Fibroblast of lung (primary cell): ENCODE measurements around the gene APBA1. TPM values are rescaled to one million over a fixed set of nuclear protein-coding genes. Genes with fewer than 3 reads are reported as not detected.

Experiments
- DNase-seq, 2 donors: peaks; one replicate each; pipeline versions ENCODE4 v3.0.0 to v3.0.0-alpha.2; 2010; ENCODE audit warnings: low read depth in 2 of 2
- H2AFZ ChIP-seq: 2 replicates; pipeline ENCODE4 v1.5.1; 2012; ENCODE audit warnings: low read length, control low read depth, inconsistent platforms
- H3K27ac ChIP-seq: 2 replicates; pipeline ENCODE4 v1.5.1; 2011; ENCODE audit warnings: low read length, control low read depth; ENCODE audit not compliant: insufficient read depth
- H3K27me3 ChIP-seq: 2 replicates; pipeline ENCODE4 v1.5.1; 2011; ENCODE audit warnings: mild to moderate bottlenecking, low read length; ENCODE audit not compliant: control insufficient read depth, insufficient read depth
- H3K36me3 ChIP-seq: 2 replicates; pipeline ENCODE4 v1.5.1; 2011; ENCODE audit warnings: low read length; ENCODE audit not compliant: control insufficient read depth, insufficient read depth
- H3K4me1 ChIP-seq: 2 replicates; pipeline ENCODE4 v1.5.1; 2011; ENCODE audit warnings: low read length; ENCODE audit not compliant: control insufficient read depth, insufficient read depth; ENCODE audit errors: extremely low read depth
- H3K4me2 ChIP-seq: 2 replicates; pipeline ENCODE4 v1.5.1; 2011; ENCODE audit warnings: low read length, control low read depth; ENCODE audit not compliant: insufficient read depth; ENCODE audit errors: extremely low read depth
- H3K4me3 ChIP-seq, 4 experiments: fragments of 200-600 bp in 1 of 4; sonication (generic) in 1 of 4; replicated peaks in 1 of 4; 2 replicates each; pipeline ENCODE4 v1.5.1; 2011 to 2016; ENCODE audit warnings: low read length in 4 of 4, low read depth in 3 of 4, mild to moderate bottlenecking in 3 of 4, control low read depth in 2 of 4, inconsistent platforms in 1 of 4, mixed read lengths in 1 of 4; ENCODE audit not compliant: insufficient read depth in 1 of 4; ENCODE audit errors: control extremely low read depth in 1 of 4
- H3K79me2 ChIP-seq: 2 replicates; pipeline ENCODE4 v1.5.1; 2012; ENCODE audit warnings: mild to moderate bottlenecking, low read length, inconsistent platforms; ENCODE audit not compliant: control insufficient read depth, insufficient read depth
- H3K9ac ChIP-seq: 2 replicates; pipeline ENCODE4 v1.5.1; 2011; ENCODE audit warnings: mild to moderate bottlenecking, low read length, control low read depth; ENCODE audit not compliant: insufficient read depth
- H3K9me3 ChIP-seq: 2 replicates; pipeline ENCODE4 v1.5.1; 2012; ENCODE audit warnings: low read depth, low read length; ENCODE audit not compliant: control insufficient read depth, insufficient read depth
- H4K20me1 ChIP-seq: 2 replicates; pipeline ENCODE4 v1.5.1; 2011; ENCODE audit warnings: low read length; ENCODE audit not compliant: control insufficient read depth, insufficient read depth; ENCODE audit errors: extremely low read depth
- CTCF ChIP-seq, 2 donors: IDR thresholded peaks in 1 of 2; conservative IDR thresholded peaks in 1 of 2; 1 replicate in 1 of 2; 2 replicates in 1 of 2; pipeline ENCODE4 v1.5.1; 2011 to 2012; ENCODE audit warnings: low read length in 2 of 2, control low read depth in 1 of 2, inconsistent platforms in 1 of 2, low read depth in 1 of 2, mild to moderate bottlenecking in 1 of 2
- EZH2 ChIP-seq: IDR thresholded peaks from 2 replicates; pipeline ENCODE4 v1.5.1; 2012; ENCODE audit warnings: low read length, control low read depth, mild to moderate bottlenecking; ENCODE audit errors: missing control alignments
- polyA plus RNA-seq, 2 donors: library from polyadenylated mRNA; depleted of rRNA in 1 of 2; stranded (reverse) in 1 of 2; unstranded in 1 of 2; fragments of >200 nt; gene quantifications; 2 replicates each; pipeline ENCODE4 v1.2.1, GENCODE V29; 2011 to 2012; ENCODE audit warnings: missing spikeins in 1 of 2
- total RNA-seq: library from RNA; depleted of rRNA; stranded (reverse); fragments of >200 nt; gene quantifications from 2 replicates; pipeline ENCODE4 v1.2.1, GENCODE V29; 2014

APBA1 gene
- total and polyA plus RNA-seq, 2 donors (not counting 1 experiment from before 2014, with no cell fraction given): 5.0 to 8.8 TPM

- DNase-seq: no peak
- H2AFZ ChIP-seq: no peak overlapping the region
- TF ChIP-seq CTCF (conservative IDR thresholded peaks at IDR 0.05 in 1 of 2, IDR thresholded peaks at IDR 0.05 in 1 of 2; ENCODE audit: low read depth in 1 of 2, low read length in 2 of 2) (no peak), EZH2 (no peak)
These were observed 46.0 kb upstream of the APBA1 start for GRCh38 chr9:69718218-69718617.

GRCh38 chr9:69715825-69716224 lies 43.7 kb upstream of the APBA1 start:
- Histone ChIP-seq H3K9ac (no peak overlapping the region), H3K4me2 (no peak overlapping the region), H3K27ac (no peak overlapping the region), H4K20me1 (no peaks in the 10 kb centered on the region), H3K4me3 (no peak overlapping the region), H3K79me2 (no peaks in the 10 kb centered on the region), H2AFZ (no peak overlapping the region), H3K4me1 (no peaks in the 10 kb centered on the region), H3K27me3 (no peaks in the 10 kb centered on the region), H3K36me3 (no peaks in the 10 kb centered on the region), H3K9me3 (no peaks in the 10 kb centered on the region)
- no peak for TF ChIP-seq CTCF (conservative IDR thresholded peaks at IDR 0.05 in 1 of 2, IDR thresholded peaks at IDR 0.05 in 1 of 2; ENCODE audit: low read depth in 1 of 2, low read length in 2 of 2)
- TF ChIP-seq EZH2: no peak
- DNase-seq: no peak

More at GRCh38 chr9:69718218-69718617, 46.0 kb upstream of the APBA1 start:
- Histone ChIP-seq H3K36me3 (peaks cover 2% of the 10 kb centered on the region), H3K27ac (no peak overlapping the region), H4K20me1 (no peaks in the 10 kb centered on the region), H3K79me2 (no peaks in the 10 kb centered on the region), H3K4me2 (no peak overlapping the region), H3K9ac (no peak overlapping the region), H3K4me1 (no peaks in the 10 kb centered on the region), H3K27me3 (no peaks in the 10 kb centered on the region), H3K9me3 (no peaks in the 10 kb centered on the region), H3K4me3 (no peak overlapping the region)

- Histone ChIP-seq H2AFZ (no peak overlapping the region), H3K9ac (no peak overlapping the region), H3K4me3 (no peak overlapping the region), H3K36me3 (no peaks in the 10 kb centered on the region), H3K27me3 (no peaks in the 10 kb centered on the region), H3K9me3 (no peaks in the 10 kb centered on the region), H3K79me2 (no peaks in the 10 kb centered on the region), H3K4me2 (no peak overlapping the region), H3K4me1 (no peaks in the 10 kb centered on the region), H3K27ac (no peak overlapping the region), H4K20me1 (no peaks in the 10 kb centered on the region)
- no peak for TF ChIP-seq CTCF (conservative IDR thresholded peaks at IDR 0.05 in 1 of 2, IDR thresholded peaks at IDR 0.05 in 1 of 2; ENCODE audit: low read depth in 1 of 2, low read length in 2 of 2)
- TF ChIP-seq EZH2: no peak
- DNase-seq: no peak
These were observed 42.9 kb upstream of the APBA1 start for GRCh38 chr9:69715096-69715495.
